NB4 (cell line): ENCODE data around the gene OST4.
A peak's percentile ranks its signal among the peaks of the same experiment; 100 is the strongest.

Source experiments
- DNase-seq: peaks from one replicate; pipeline ENCODE4 v3.0.0; 2010; ENCODE audit warnings: low read depth
- H3K4me3 ChIP-seq: one replicate; pipeline ENCODE4 v1.5.1; 2011; ENCODE audit warnings: mild to moderate bottlenecking, low read depth, low read length, moderate library complexity
- CTCF ChIP-seq: IDR thresholded peaks from one replicate; pipeline ENCODE4 v1.5.1; 2012; ENCODE audit warnings: low read depth, low read length
- MAX ChIP-seq: IDR thresholded peaks from 2 replicates; pipeline ENCODE4 v1.6.1; 2011; ENCODE audit warnings: low read depth, low read length
- MYC ChIP-seq: IDR thresholded peaks from 2 replicates; pipeline ENCODE4 v1.6.1; 2011; ENCODE audit warnings: low read depth, low read length
- POLR2A ChIP-seq: IDR thresholded peaks from 2 replicates; pipeline ENCODE4 v1.6.1; 2011; ENCODE audit warnings: mild to moderate bottlenecking; ENCODE audit not compliant: insufficient read length; ENCODE audit errors: extremely low read depth

The OST4 gene

GRCh38 chr2:27087823-27088410, 16.5 kb upstream of the OST4 start:
- no peak for DNase-seq
- H3K4me3 ChIP-seq, result no peak overlapping the region
- TF ChIP-seq CTCF (no peak), MAX (no peak), POLR2A (no peak), MYC (no peak)

GRCh38 chr2:27086724-27087593, 15.5 kb upstream of the OST4 start, which contains the start of gene KHK:
KHK (plus strand) TSS chr2:27086772; CDS start chr2:27087260, 488 bp downstream.
- DNase-seq, result no peak
- peak within 1 kb of the TSS; percentile 57 for H3K4me3 ChIP-seq
- no peak for TF ChIP-seq MAX
- no peak for TF ChIP-seq POLR2A
- no peak for TF ChIP-seq CTCF
- TF ChIP-seq MYC, result no peak

- DNase-seq, result peak; percentile 97
- TF ChIP-seq CTCF (peak; percentile 53), MAX (peak; percentile 95), MYC (peak; percentile 93), POLR2A (no peak)
- H3K4me3 ChIP-seq, result peak overlapping the region; percentile 49
These were observed 14.8 kb upstream of the OST4 start for GRCh38 chr2:27086090-27086723.

GRCh38 chr2:27085673-27086089, 14.2 kb upstream of the OST4 start:
- 0 out of 2 replicates have a peak, but pooled peaks have one; percentile 11 for TF ChIP-seq MYC
- no peak for TF ChIP-seq MAX
- TF ChIP-seq CTCF, result peak; percentile 41
- no peak for TF ChIP-seq POLR2A
- H3K4me3 ChIP-seq, result peak overlapping the region; percentile 42
- peak; percentile 76 for DNase-seq

- peak overlapping the region; percentile 42 for H3K4me3 ChIP-seq
- no peak for DNase-seq
These were observed 13.7 kb upstream of the OST4 start for GRCh38 chr2:27085062-27085672.

More at GRCh38 chr2:27085062-27085672, 13.7 kb upstream of the OST4 start:
- TF ChIP-seq POLR2A (no peak), MAX (no peak), MYC (no peak)
